ENCODE data around the gene SFXN5.

Gene SFXN5

DNA sequence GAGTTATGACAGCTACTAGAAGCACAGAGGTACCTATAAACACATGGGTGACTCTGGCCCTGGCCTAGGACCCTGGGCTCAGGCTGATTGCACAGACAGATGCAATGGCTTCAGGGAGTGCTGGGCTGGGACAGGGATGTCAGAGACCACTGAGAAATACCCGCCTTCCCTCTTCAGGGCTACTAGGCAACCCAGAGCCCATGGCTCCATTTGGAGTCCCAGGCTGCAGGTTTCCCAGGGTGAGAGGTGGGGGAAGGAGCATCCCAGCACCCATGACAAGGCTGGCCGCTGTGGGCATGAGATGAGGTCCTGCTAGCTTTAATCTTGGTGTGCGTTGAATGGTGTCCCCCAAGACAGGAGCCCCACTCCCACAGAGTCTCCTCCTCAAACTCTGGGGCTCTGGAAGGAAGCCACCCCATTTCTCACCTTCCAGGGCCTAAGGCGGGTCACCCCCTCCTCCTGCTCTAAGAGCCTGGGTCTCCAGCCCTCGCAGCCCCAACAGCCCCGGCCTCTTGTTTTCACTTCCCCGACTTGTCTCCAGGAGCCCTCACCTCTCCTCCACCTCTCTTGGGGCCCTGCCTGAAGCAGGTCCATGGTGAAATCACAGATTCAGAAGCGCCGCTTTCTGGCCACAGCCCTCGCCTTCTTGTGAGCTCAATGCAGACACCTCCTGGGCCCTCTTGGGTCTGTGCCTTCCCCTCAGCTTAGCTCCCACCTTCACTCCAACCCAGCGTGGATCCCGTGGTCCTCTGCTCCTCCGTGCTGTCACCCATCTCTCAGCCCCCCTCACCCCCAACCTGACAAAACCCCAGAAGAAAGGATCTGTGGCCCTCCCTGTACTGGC is 112.7 kb downstream of the SFXN5 start:
- DNase-seq (ENCODE audit: extremely low spot score): no peak
- CTCF ChIA-PET: no interaction called here
- TF ChIP-seq TARDBP (IDR thresholded peaks at IDR 0.05) (no peak), PKNOX1 (IDR thresholded peaks at IDR 0.05) (no peak), HDGF (IDR thresholded peaks at IDR 0.05; ENCODE audit: borderline replicate concordance) (no peak), NFRKB (IDR thresholded peaks at IDR 0.05) (no peak), L3MBTL2 (conservative IDR thresholded peaks at IDR 0.05) (no peak), FOXA1 (IDR thresholded peaks at IDR 0.05) (no peak), SP1 (IDR thresholded peaks at IDR 0.05) (no peak), LEF1 (IDR thresholded peaks at IDR 0.05; ENCODE audit: borderline replicate concordance) (no peak), FOXK2 (IDR thresholded peaks at IDR 0.05) (no peak), FOXM1 (IDR thresholded peaks at IDR 0.05; ENCODE audit: borderline replicate concordance) (no peak), SUZ12 (IDR thresholded peaks at IDR 0.05) (no peak), ELF4 (IDR thresholded peaks at IDR 0.05) (no peak), ZNF384 (IDR thresholded peaks at IDR 0.05) (no peak), BHLHE40 (IDR thresholded peaks at IDR 0.05; ENCODE audit: borderline replicate concordance) (no peak), ARNT (IDR thresholded peaks at IDR 0.05) (no peak), CTBP1 (IDR thresholded peaks at IDR 0.05; ENCODE audit: borderline replicate concordance) (no peak)
- POLR2A ChIA-PET: no interaction called here

- ChIA-PET POLR2A (no interaction called here), CTCF (interaction anchor here (0.7 kb wide), 1 partner anchor 62 kb away, joined by 5 read pairs; no protein-coding TSS in a partner anchor)
These were observed 114.6 kb downstream of the SFXN5 start for GRCh38 chr2:72956936-72957335.

DNA sequence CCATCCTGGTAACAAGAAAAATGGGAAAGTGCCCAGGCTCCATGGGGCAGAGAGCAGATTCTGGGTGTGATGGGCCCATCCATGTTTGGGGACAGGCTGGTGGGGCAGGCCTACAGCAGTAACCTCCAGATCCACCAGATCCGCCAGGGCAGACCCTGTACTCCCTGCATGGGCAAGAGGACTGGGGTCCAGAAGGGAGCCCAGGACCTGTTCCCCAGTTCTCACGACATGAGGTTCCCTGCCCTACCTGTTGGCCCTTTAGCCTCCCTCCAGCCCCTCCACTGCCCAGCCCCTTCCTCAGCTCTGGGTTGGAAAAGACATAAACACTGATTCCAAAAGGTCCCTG is 115.5 kb downstream of the SFXN5 start:
- no peak for DNase-seq (ENCODE audit: extremely low spot score)
- CTCF ChIA-PET: no interaction called here
- POLR2A ChIA-PET: no interaction called here
- TF ChIP-seq ZNF384 (IDR thresholded peaks at IDR 0.05) (no peak), PKNOX1 (IDR thresholded peaks at IDR 0.05) (no peak), LEF1 (IDR thresholded peaks at IDR 0.05; ENCODE audit: borderline replicate concordance) (no peak), L3MBTL2 (conservative IDR thresholded peaks at IDR 0.05) (no peak), ARNT (IDR thresholded peaks at IDR 0.05) (no peak), TARDBP (IDR thresholded peaks at IDR 0.05) (no peak), FOXK2 (IDR thresholded peaks at IDR 0.05) (no peak), HDGF (IDR thresholded peaks at IDR 0.05; ENCODE audit: borderline replicate concordance) (no peak), NFRKB (IDR thresholded peaks at IDR 0.05) (no peak)

More at GRCh38 chr2:72956936-72957335, 114.6 kb downstream of the SFXN5 start:
- DNase-seq (ENCODE audit: extremely low spot score): no peak
- no peak for TF ChIP-seq CTBP1 (IDR thresholded peaks at IDR 0.05; ENCODE audit: borderline replicate concordance)
- no peak for TF ChIP-seq PKNOX1 (IDR thresholded peaks at IDR 0.05)
- no peak for TF ChIP-seq ZNF384 (IDR thresholded peaks at IDR 0.05)
- no peak for TF ChIP-seq FOXA1 (IDR thresholded peaks at IDR 0.05)
- no peak for TF ChIP-seq ELF4 (IDR thresholded peaks at IDR 0.05)
- TF ChIP-seq NFRKB (IDR thresholded peaks at IDR 0.05): no peak
- no peak for TF ChIP-seq LEF1 (IDR thresholded peaks at IDR 0.05; ENCODE audit: borderline replicate concordance)
- no peak for TF ChIP-seq SUZ12 (IDR thresholded peaks at IDR 0.05)
- no peak for TF ChIP-seq ARNT (IDR thresholded peaks at IDR 0.05)
- no peak for TF ChIP-seq TARDBP (IDR thresholded peaks at IDR 0.05)
- no peak for TF ChIP-seq HDGF (IDR thresholded peaks at IDR 0.05; ENCODE audit: borderline replicate concordance)
- TF ChIP-seq FOXM1 (IDR thresholded peaks at IDR 0.05; ENCODE audit: borderline replicate concordance): no peak
- TF ChIP-seq L3MBTL2 (conservative IDR thresholded peaks at IDR 0.05): no peak

GRCh38 chr2:72955228-72956049 is 116.1 kb downstream of the SFXN5 start:
- POLR2A ChIA-PET: no interaction called here
- no peak for DNase-seq (ENCODE audit: extremely low spot score)
- TF ChIP-seq HDGF (IDR thresholded peaks at IDR 0.05; ENCODE audit: borderline replicate concordance): no peak
- TF ChIP-seq FOXM1 (IDR thresholded peaks at IDR 0.05; ENCODE audit: borderline replicate concordance): no peak
- TF ChIP-seq FOXK2 (IDR thresholded peaks at IDR 0.05): no peak
- no peak for TF ChIP-seq SP1 (IDR thresholded peaks at IDR 0.05)
- TF ChIP-seq ZNF384 (IDR thresholded peaks at IDR 0.05): no peak
- no peak for TF ChIP-seq ELF4 (IDR thresholded peaks at IDR 0.05)
- TF ChIP-seq CTBP1 (IDR thresholded peaks at IDR 0.05; ENCODE audit: borderline replicate concordance): no peak
- TF ChIP-seq ARNT (IDR thresholded peaks at IDR 0.05): no peak
- TF ChIP-seq NFRKB (IDR thresholded peaks at IDR 0.05): no peak
- no peak for TF ChIP-seq PKNOX1 (IDR thresholded peaks at IDR 0.05)
- no peak for TF ChIP-seq FOXA1 (IDR thresholded peaks at IDR 0.05)
- CTCF ChIA-PET: interaction anchor here (0.6 kb wide), 1 partner anchor 21 kb away, joined by 3 read pairs; no protein-coding TSS in a partner anchor
